MM.1S (cell line): ENCODE results near the gene FBXL13.

Experiments
- DNase-seq: peaks from one replicate; pipeline ENCODE4 v3.0.0-alpha.2; 2015
- H2AFZ ChIP-seq: fragments of 300-600 bp; sonication (generic); 2 replicates; pipeline ENCODE4 v1.6.0; 2016; ENCODE audit warnings: antibody characterized with exemption, low read length
- H3F3A ChIP-seq: fragments of 300-600 bp; sonication (generic); 2 replicates; pipeline ENCODE4 v1.6.1; 2016; ENCODE audit warnings: mild to moderate bottlenecking, antibody characterized with exemption, low read length, moderate library complexity, mixed read lengths; ENCODE audit not compliant: insufficient read depth
- H3K27ac ChIP-seq: fragments of 300-600 bp; sonication (generic); 2 replicates; pipeline ENCODE4 v1.5.1; 2016; ENCODE audit warnings: mild to moderate bottlenecking, low read length
- H3K27me3 ChIP-seq: fragments of 300-600 bp; sonication (generic); replicated peaks from 2 replicates; pipeline ENCODE4 v1.6.0; 2016; ENCODE audit warnings: low read length; ENCODE audit not compliant: insufficient read depth
- H3K36me3 ChIP-seq: fragments of 300-600 bp; sonication (generic); replicated peaks from 2 replicates; pipeline ENCODE4 v1.6.1; 2016; ENCODE audit warnings: mild to moderate bottlenecking, low read length, mixed read lengths; ENCODE audit not compliant: insufficient read depth
- H3K4me1 ChIP-seq: fragments of 300-600 bp; sonication (generic); 2 replicates; pipeline ENCODE4 v1.6.1; 2016; ENCODE audit warnings: low read length, mixed read lengths
- H3K4me2 ChIP-seq: fragments of 300-600 bp; sonication (generic); 2 replicates; pipeline ENCODE4 v1.6.0; 2016; ENCODE audit warnings: low read depth, low read length
- H3K4me3 ChIP-seq: fragments of 300-600 bp; sonication (generic); 2 replicates; pipeline ENCODE4 v1.5.1; 2016; ENCODE audit warnings: low read length, mixed read lengths
- H3K79me2 ChIP-seq: fragments of 300-600 bp; sonication (generic); 2 replicates; pipeline ENCODE4 v1.6.1; 2016; ENCODE audit warnings: mixed run types, low read length, mixed read lengths
- H3K9ac ChIP-seq: fragments of 300-600 bp; sonication (generic); 2 replicates; pipeline ENCODE4 v1.6.1; 2016; ENCODE audit warnings: low read length, mixed read lengths
- H3K9me2 ChIP-seq: fragments of 300-600 bp; sonication (generic); replicated peaks from 2 replicates; pipeline ENCODE4 v1.6.1; 2016; ENCODE audit warnings: mild to moderate bottlenecking, low read length, mixed read lengths; ENCODE audit not compliant: insufficient read depth
- H3K9me3 ChIP-seq: fragments of 300-600 bp; sonication (generic); replicated peaks from 2 replicates; pipeline ENCODE4 v1.6.1; 2016; ENCODE audit warnings: mild to moderate bottlenecking, low read length, mixed read lengths; ENCODE audit not compliant: insufficient read depth
- H4K20me1 ChIP-seq: fragments of 300-600 bp; sonication (generic); 2 replicates; pipeline ENCODE4 v1.6.1; 2016; ENCODE audit warnings: mild to moderate bottlenecking, low read length, moderate library complexity, mixed read lengths; ENCODE audit not compliant: insufficient read depth
- EZH2 ChIP-seq: fragments of 300-600 bp; sonication (generic); optimal IDR thresholded peaks from 2 replicates; pipeline ENCODE3; 2017; ENCODE audit warnings: low read depth, mild to moderate bottlenecking, antibody characterized with exemption, low read length, mixed read lengths
- EZH2phosphoT487 ChIP-seq: fragments of 300-600 bp; sonication (generic); IDR thresholded peaks from 2 replicates; pipeline ENCODE4 v1.6.1; 2018; ENCODE audit warnings: antibody characterized with exemption, low read length
- TF ChIP-seq, protein P1 (sequence below): fragments of 300-600 bp; sonication (generic); IDR thresholded peaks from 2 replicates; pipeline ENCODE4 v1.5.1; 2016; ENCODE audit warnings: antibody characterized with exemption, low read length, mixed read lengths

Gene FBXL13

GRCh38 chr7:102859084-102859798 is 215.4 kb downstream of the FBXL13 start:
- Histone ChIP-seq H3K4me2 (no peak overlapping the region), H3K9me3 (no peaks in the 10 kb centered on the region), H3K4me3 (no peak overlapping the region), H4K20me1 (no peaks in the 10 kb centered on the region), H3K9ac (no peak overlapping the region), H3K9me2 (no peaks in the 10 kb centered on the region), H3K79me2 (no peaks in the 10 kb centered on the region), H3K27ac (no peak overlapping the region), H2AFZ (no peak overlapping the region), H3K27me3 (no peaks in the 10 kb centered on the region), H3F3A (no peaks in the 10 kb centered on the region), H3K36me3 (no peaks in the 10 kb centered on the region), H3K4me1 (no peaks in the 10 kb centered on the region)
- no peak for TF ChIP-seq EZH2phosphoT487
- TF ChIP-seq, protein P1, sequence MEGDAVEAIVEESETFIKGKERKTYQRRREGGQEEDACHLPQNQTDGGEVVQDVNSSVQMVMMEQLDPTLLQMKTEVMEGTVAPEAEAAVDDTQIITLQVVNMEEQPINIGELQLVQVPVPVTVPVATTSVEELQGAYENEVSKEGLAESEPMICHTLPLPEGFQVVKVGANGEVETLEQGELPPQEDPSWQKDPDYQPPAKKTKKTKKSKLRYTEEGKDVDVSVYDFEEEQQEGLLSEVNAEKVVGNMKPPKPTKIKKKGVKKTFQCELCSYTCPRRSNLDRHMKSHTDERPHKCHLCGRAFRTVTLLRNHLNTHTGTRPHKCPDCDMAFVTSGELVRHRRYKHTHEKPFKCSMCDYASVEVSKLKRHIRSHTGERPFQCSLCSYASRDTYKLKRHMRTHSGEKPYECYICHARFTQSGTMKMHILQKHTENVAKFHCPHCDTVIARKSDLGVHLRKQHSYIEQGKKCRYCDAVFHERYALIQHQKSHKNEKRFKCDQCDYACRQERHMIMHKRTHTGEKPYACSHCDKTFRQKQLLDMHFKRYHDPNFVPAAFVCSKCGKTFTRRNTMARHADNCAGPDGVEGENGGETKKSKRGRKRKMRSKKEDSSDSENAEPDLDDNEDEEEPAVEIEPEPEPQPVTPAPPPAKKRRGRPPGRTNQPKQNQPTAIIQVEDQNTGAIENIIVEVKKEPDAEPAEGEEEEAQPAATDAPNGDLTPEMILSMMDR: no peak
- no peak for TF ChIP-seq EZH2
- DNase-seq: no peak

DNA sequence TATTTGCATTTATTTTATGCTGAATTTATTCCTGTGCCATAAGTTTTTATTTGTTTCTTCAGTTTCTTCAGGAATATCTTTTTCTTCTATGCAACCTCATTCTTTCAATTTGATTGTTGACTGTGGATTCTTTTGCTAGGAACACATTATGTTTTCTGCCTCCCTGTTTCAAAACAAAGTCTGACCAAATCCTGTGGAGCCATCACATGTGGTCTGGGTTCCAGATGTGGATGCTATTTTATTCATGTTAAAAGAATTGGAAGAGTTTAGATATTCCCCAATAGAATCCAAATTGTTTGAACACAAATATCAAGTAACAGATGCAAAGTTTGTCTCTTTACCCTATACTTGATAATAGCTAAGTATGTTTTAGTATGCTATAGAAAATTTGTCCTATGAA is 218.6 kb downstream of the FBXL13 start:
- Histone ChIP-seq H3K27me3 (no peaks in the 10 kb centered on the region), H3K9me2 (no peaks in the 10 kb centered on the region), H3K4me1 (no peaks in the 10 kb centered on the region), H4K20me1 (no peaks in the 10 kb centered on the region), H3K9ac (no peak overlapping the region), H3K36me3 (no peaks in the 10 kb centered on the region), H3K79me2 (no peaks in the 10 kb centered on the region), H3F3A (no peaks in the 10 kb centered on the region), H2AFZ (no peak overlapping the region), H3K4me2 (no peak overlapping the region), H3K27ac (no peak overlapping the region), H3K4me3 (no peak overlapping the region), H3K9me3 (no peaks in the 10 kb centered on the region)
- no peak for DNase-seq
- TF ChIP-seq, protein P1: no peak
- TF ChIP-seq EZH2phosphoT487 (no peak), EZH2 (no peak)

DNA sequence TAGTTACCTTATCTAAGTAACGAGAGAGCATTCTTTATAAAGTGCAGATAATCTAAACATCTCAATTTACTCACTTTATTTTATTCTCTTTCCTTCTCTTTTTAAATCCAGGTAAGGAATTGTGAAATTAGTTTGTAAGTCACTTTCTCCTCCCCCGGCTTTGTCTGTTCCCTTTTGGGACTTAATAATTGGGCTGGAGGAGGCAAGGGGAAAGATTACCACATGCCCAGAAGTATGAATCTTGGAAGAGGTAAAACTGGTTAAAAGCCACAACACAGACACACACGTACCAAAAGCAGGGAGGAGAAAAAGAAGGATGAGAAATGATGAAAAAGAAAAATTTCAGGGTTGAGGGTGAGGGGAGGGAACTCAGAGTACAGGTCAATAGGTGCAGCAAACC is 225.1 kb downstream of the FBXL13 start:
- TF ChIP-seq, protein P1: no peak
- TF ChIP-seq EZH2: no peak
- TF ChIP-seq EZH2phosphoT487: no peak
- no peaks in the 10 kb centered on the region for H4K20me1 ChIP-seq
- H3K9me2 ChIP-seq: no peaks in the 10 kb centered on the region
- DNase-seq: no peak
- H3F3A ChIP-seq: no peaks in the 10 kb centered on the region
- no peaks in the 10 kb centered on the region for H3K27me3 ChIP-seq
- no peak overlapping the region for H3K4me3 ChIP-seq
- H3K36me3 ChIP-seq: no peaks in the 10 kb centered on the region
- no peak overlapping the region for H3K27ac ChIP-seq
- no peaks in the 10 kb centered on the region for H3K9me3 ChIP-seq
- no peak overlapping the region for H3K9ac ChIP-seq
- no peak overlapping the region for H2AFZ ChIP-seq
- no peaks in the 10 kb centered on the region for H3K79me2 ChIP-seq
- H3K4me2 ChIP-seq: no peak overlapping the region
- no peaks in the 10 kb centered on the region for H3K4me1 ChIP-seq
